Subcutaneous abdominal adipose tissue (tissue), 5 donors: Measurements from ENCODE around the gene UBASH3B.
A peak's percentile ranks its signal among the peaks of the same experiment; 100 is the strongest.
"Not testable (repeated sequence)": the region's sequence is repeated elsewhere in the genome, so short reads cannot be mapped to it uniquely, and the experiment has no call there.

Experiments used
- H3K27ac ChIP-seq: one replicate; pipeline ENCODE4 v1.7.0; 2013; ENCODE audit warnings: low read depth, mild to moderate bottlenecking, inconsistent platforms, low read length, moderate library complexity
- H3K27me3 ChIP-seq, 5 donors: one replicate each; pipeline ENCODE4 v1.7.0; 2013; ENCODE audit warnings: low read length in 5 of 5, inconsistent platforms in 1 of 5; ENCODE audit not compliant: control insufficient read depth in 5 of 5, insufficient read depth in 4 of 5
- H3K36me3 ChIP-seq, 5 donors: one replicate each; pipeline ENCODE4 v1.7.0; 2013; ENCODE audit warnings: low read length in 5 of 5; ENCODE audit not compliant: control insufficient read depth in 5 of 5, insufficient read depth in 5 of 5
- H3K4me1 ChIP-seq, 5 donors: one replicate each; pipeline ENCODE4 v1.7.0; 2013; ENCODE audit warnings: low read length in 5 of 5, mild to moderate bottlenecking in 3 of 5, moderate library complexity in 1 of 5; ENCODE audit not compliant: control insufficient read depth in 5 of 5, insufficient read depth in 5 of 5
- H3K4me3 ChIP-seq, 5 donors: one replicate each; pipeline ENCODE4 v1.7.0; 2013; ENCODE audit warnings: low read length in 5 of 5, low read depth in 1 of 5
- H3K9ac ChIP-seq, 5 donors: one replicate each; pipeline ENCODE4 v1.7.0; 2013; ENCODE audit warnings: low read length in 5 of 5, mild to moderate bottlenecking in 4 of 5, moderate library complexity in 3 of 5
- H3K9me3 ChIP-seq, 5 donors: one replicate each; pipeline ENCODE4 v1.7.0; 2013; ENCODE audit warnings: low read length in 5 of 5; ENCODE audit not compliant: control insufficient read depth in 5 of 5
- donor health status: healthy.
- donor health status: healthy.
- donor health status: healthy.
- donor health status: healthy.
- donor health status: healthy.

UBASH3B gene

GRCh38 chr11:122655527-122656072 is at the start of gene UBASH3B:
UBASH3B (plus strand) TSS chr11:122655722; CDS start chr11:122656050, 328 bp downstream.
- Histone ChIP-seq H3K36me3 (no peaks in the 10 kb centered on the region), H3K4me1 (peaks cover 2 to 38% (median 17%) of the 10 kb centered on the region in 5 donors)

GRCh38 chr11:122607162-122607561 is 48.4 kb upstream of the UBASH3B start:
- not testable (repeated sequence) for H3K9me3 ChIP-seq, H3K4me1 ChIP-seq, H3K4me3 ChIP-seq, H3K36me3 ChIP-seq, H3K9ac ChIP-seq, H3K27me3 ChIP-seq, H3K27ac ChIP-seq

More at GRCh38 chr11:122655527-122656072, at the start of gene UBASH3B:
- H3K9ac ChIP-seq, result peak within 1 kb of the TSS; percentile 26 to 92 (median 83)
- peak within 1 kb of the TSS; percentile 94 for H3K27ac ChIP-seq
- H3K9me3 ChIP-seq, result no peaks in the 10 kb centered on the region
- H3K4me3 ChIP-seq, result peak within 1 kb of the TSS; percentile 75 to 91 (median 85)
- H3K27me3 ChIP-seq, result peaks cover 0 to 5% (median 0%) of the 10 kb centered on the region in 5 donors

- Histone ChIP-seq H3K4me3 (no peak overlapping the region), H3K9ac (no peak overlapping the region), H3K9me3 (no peaks in the 10 kb centered on the region), H3K4me1 (peaks cover 0 to 8% (median 0%) of the 10 kb centered on the region in 5 donors), H3K36me3 (no peaks in the 10 kb centered on the region), H3K27ac (no peak overlapping the region), H3K27me3 (no peaks in the 10 kb centered on the region)
These were observed 43.2 kb upstream of the UBASH3B start for GRCh38 chr11:122612123-122612824.

- peaks cover 0 to 8% (median 0%) of the 10 kb centered on the region in 5 donors for H3K4me1 ChIP-seq
- H3K36me3 ChIP-seq, result no peaks in the 10 kb centered on the region
- H3K27me3 ChIP-seq, result no peaks in the 10 kb centered on the region
- H3K9ac ChIP-seq, result no peak overlapping the region
- no peak overlapping the region for H3K4me3 ChIP-seq
- H3K27ac ChIP-seq, result no peak overlapping the region
- H3K9me3 ChIP-seq, result peaks cover 0 to 3% (median 0%) of the 10 kb centered on the region in 5 donors
These were observed 38.8 kb upstream of the UBASH3B start for GRCh38 chr11:122616718-122617117.

- H3K4me1 ChIP-seq, result peaks cover 0 to 8% (median 0%) of the 10 kb centered on the region in 5 donors
- H3K27ac ChIP-seq, result no peak overlapping the region
These were observed 38.2 kb upstream of the UBASH3B start for GRCh38 chr11:122617297-122617696.

GRCh38 chr11:122617926-122618325 is 37.6 kb upstream of the UBASH3B start:
- H3K36me3 ChIP-seq, result no peaks in the 10 kb centered on the region
- H3K9ac ChIP-seq, result no peak overlapping the region
- peaks cover 0 to 8% (median 0%) of the 10 kb centered on the region in 5 donors for H3K4me1 ChIP-seq
- H3K4me3 ChIP-seq, result no peak overlapping the region
- peaks cover 0 to 3% (median 0%) of the 10 kb centered on the region in 5 donors for H3K9me3 ChIP-seq
- no peak overlapping the region for H3K27ac ChIP-seq
- H3K27me3 ChIP-seq, result no peaks in the 10 kb centered on the region

More at GRCh38 chr11:122617297-122617696, 38.2 kb upstream of the UBASH3B start:
- no peaks in the 10 kb centered on the region for H3K27me3 ChIP-seq
- H3K9ac ChIP-seq, result no peak overlapping the region
- no peak overlapping the region for H3K4me3 ChIP-seq
- H3K36me3 ChIP-seq, result no peaks in the 10 kb centered on the region
- H3K9me3 ChIP-seq, result peaks cover 0 to 3% (median 0%) of the 10 kb centered on the region in 5 donors

- peaks cover 0 to 3% (median 0%) of the 10 kb centered on the region in 5 donors for H3K9me3 ChIP-seq
- H3K27ac ChIP-seq, result no peak overlapping the region
- no peak overlapping the region for H3K9ac ChIP-seq
- no peak overlapping the region for H3K4me3 ChIP-seq
- H3K36me3 ChIP-seq, result no peaks in the 10 kb centered on the region
- peaks cover 0 to 2% (median 0%) of the 10 kb centered on the region in 5 donors for H3K27me3 ChIP-seq
- peaks cover 0 to 8% (median 0%) of the 10 kb centered on the region in 5 donors for H3K4me1 ChIP-seq
These were observed 36.6 kb upstream of the UBASH3B start for GRCh38 chr11:122618927-122619326.

GRCh38 chr11:122619757-122620156 is 35.8 kb upstream of the UBASH3B start:
- no peak overlapping the region for H3K9ac ChIP-seq
- H3K4me1 ChIP-seq, result peaks cover 0 to 8% (median 0%) of the 10 kb centered on the region in 5 donors
- H3K27ac ChIP-seq, result no peak overlapping the region
- H3K4me3 ChIP-seq, result no peak overlapping the region
- H3K36me3 ChIP-seq, result no peaks in the 10 kb centered on the region
- peaks cover 0 to 2% (median 0%) of the 10 kb centered on the region in 5 donors for H3K27me3 ChIP-seq
- peaks cover 0 to 3% (median 0%) of the 10 kb centered on the region in 5 donors for H3K9me3 ChIP-seq

GRCh38 chr11:122625501-122625900 is 30.0 kb upstream of the UBASH3B start:
- H3K4me3 ChIP-seq, H3K27ac ChIP-seq, H3K9me3 ChIP-seq, H3K4me1 ChIP-seq, H3K27me3 ChIP-seq, H3K9ac ChIP-seq, H3K36me3 ChIP-seq: not testable (repeated sequence)

GRCh38 chr11:122625976-122626665 is 29.4 kb upstream of the UBASH3B start:
- Histone ChIP-seq H3K9ac (no peak overlapping the region), H3K36me3 (no peaks in the 10 kb centered on the region), H3K27ac (no peak overlapping the region), H3K4me3 (no peak overlapping the region), H3K4me1 (no peaks in the 10 kb centered on the region), H3K9me3 (no peaks in the 10 kb centered on the region), H3K27me3 (peaks cover 0 to 2% (median 0%) of the 10 kb centered on the region in 5 donors)
